GM21786 (cell line): ENCODE measurements around the gene UBXN6.
A peak's percentile ranks its signal among the peaks of the same experiment; 100 is the strongest.

Source experiments
- ATAC-seq: cut with Tn5 transposase; IDR thresholded peaks from one replicate; pipeline ENCODE4 v1.9.1; 2021; ENCODE audit not compliant: unreplicated experiment

Gene UBXN6

GRCh38 chr19:4456843-4457653, 546 bp downstream of the UBXN6 start:
- ATAC-seq = peak; percentile 9

GRCh38 chr19:4456476-4456842, 1.1 kb downstream of the UBXN6 start:
- no peak for ATAC-seq

GRCh38 chr19:4455719-4456475, 1.7 kb downstream of the UBXN6 start:
- ATAC-seq = no peak

- ATAC-seq = no peak
Observed at GRCh38 chr19:4454747-4455718, 2.6 kb downstream of the UBXN6 start.

GRCh38 chr19:4453232-4454179, 4.1 kb downstream of the UBXN6 start:
- no peak for ATAC-seq

GRCh38 chr19:4452230-4452990, 5.2 kb downstream of the UBXN6 start:
- no peak for ATAC-seq

GRCh38 chr19:4449639-4450028, 8.0 kb downstream of the UBXN6 start:
- no peak for ATAC-seq

- ATAC-seq = no peak
Observed at GRCh38 chr19:4449022-4449638, 8.5 kb downstream of the UBXN6 start.

GRCh38 chr19:4448147-4448985, 9.2 kb downstream of the UBXN6 start:
- no peak for ATAC-seq

GRCh38 chr19:4447327-4448146, 10.1 kb downstream of the UBXN6 start:
- no peak for ATAC-seq

GRCh38 chr19:4446704-4447200, 10.8 kb downstream of the UBXN6 start:
- no peak for ATAC-seq

GRCh38 chr19:4445963-4446703, 11.5 kb downstream of the UBXN6 start:
- ATAC-seq = no peak

- no peak for ATAC-seq
Observed at GRCh38 chr19:4444765-4445741, 12.5 kb downstream of the UBXN6 start.

GRCh38 chr19:4443966-4444764, 13.4 kb downstream of the UBXN6 start:
- no peak for ATAC-seq
